Activated CD8-positive, alpha-beta memory T cell treated with anti-CD3 and anti-CD28 coated beads, Interleukin-2, amount 50 U/mL, for 1 hour (primary cell): ENCODE data around the gene TIAM2.

Experiments
- DNase-seq: peaks from one replicate; pipeline ENCODE4 v3.0.0-alpha.2; 2020; ENCODE audit errors: extremely low read depth

TIAM2 gene

DNA sequence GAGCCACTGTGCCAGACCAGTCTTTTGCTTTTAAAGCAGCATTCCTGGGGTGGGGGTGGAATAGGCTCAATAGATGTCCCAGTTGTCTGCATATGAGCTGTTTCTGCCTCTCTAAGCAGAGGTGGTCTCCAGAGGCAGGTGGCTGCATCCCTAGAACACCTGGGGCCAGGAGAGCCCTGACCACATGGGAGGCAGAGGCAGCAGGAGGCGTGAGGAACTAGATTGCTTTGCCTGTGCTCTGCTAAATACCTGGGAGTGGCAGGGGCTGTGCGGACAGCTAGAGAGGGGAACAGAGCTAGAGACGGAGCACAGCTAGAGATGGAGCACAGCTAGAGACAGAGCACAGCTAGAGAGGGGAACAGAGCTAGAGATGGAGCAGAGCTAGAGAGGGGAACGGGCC lies 239.6 kb downstream of the TIAM2 start:
- no peak for DNase-seq

GRCh38 chr6:155235087-155235486 lies 240.0 kb downstream of the TIAM2 start:
- DNase-seq: no peak

GRCh38 chr6:155237613-155238012 lies 242.5 kb downstream of the TIAM2 start:
- DNase-seq: no peak

- DNase-seq: no peak
These were observed 245.9 kb downstream of the TIAM2 start for GRCh38 chr6:155240905-155241600.

DNA sequence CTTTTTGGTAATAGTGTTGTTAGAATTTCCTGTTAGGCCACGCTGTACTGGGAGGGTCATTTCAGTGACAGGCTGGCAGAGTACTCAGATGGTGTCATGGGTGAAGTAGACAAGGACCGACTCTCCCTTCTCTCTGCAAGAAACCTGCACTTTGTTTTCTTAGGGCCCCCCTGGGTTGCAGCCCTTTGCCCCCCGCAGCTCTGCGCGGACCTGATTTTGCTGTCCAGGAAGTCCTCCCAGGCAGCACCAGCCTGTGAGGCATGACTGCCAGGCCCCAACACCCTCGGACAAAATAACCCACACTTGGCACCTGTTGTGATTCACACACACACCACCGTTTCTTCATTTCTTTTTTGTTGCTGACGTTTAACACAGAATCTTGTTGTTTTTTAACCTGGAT lies 246.9 kb downstream of the TIAM2 start:
- DNase-seq: no peak

DNA sequence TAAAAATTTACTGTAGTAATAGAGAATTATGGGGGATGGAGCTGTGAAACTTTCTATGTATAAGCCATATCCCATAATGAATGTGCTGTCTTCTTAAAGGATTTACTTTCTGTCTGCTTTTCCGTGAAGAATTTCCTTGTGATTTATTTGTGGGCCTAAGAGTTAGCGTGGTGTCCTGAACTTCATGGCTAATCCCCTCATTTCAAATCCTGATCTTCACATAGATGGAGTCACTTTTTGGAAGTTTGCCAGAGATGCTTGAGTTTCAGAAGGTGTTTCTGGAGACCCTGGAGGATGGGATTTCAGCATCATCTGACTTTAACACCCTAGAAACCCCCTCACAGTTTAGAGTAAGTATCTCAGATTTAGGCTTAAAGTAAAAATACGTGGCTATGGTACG lies 249.3 kb downstream of the TIAM2 start:
- no peak for DNase-seq

- DNase-seq: no peak
These were observed 250.1 kb downstream of the TIAM2 start for GRCh38 chr6:155245193-155245592.

- DNase-seq: no peak
These were observed 250.7 kb downstream of the TIAM2 start for GRCh38 chr6:155245831-155246230.

DNA sequence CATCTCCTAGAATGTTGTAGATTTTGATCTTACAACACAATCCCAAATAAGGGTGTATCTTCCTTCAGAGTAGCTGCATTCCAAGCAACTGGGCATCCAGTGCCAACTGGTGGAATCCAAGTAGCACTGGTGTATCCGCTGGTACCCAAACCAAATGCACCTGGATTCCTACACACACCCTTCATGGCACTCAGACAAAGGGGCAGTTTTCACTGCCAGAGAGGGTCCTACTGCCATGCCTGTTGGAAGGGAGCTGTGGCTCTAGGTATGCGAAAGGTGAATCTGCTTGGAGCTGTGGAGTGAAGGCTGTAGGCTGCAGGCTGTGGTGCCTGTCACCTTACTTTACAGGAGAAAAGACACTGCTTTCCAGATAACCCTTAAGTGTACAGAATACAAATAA lies 251.7 kb downstream of the TIAM2 start:
- DNase-seq: no peak

GRCh38 chr6:155247618-155248007 lies 252.5 kb downstream of the TIAM2 start:
- DNase-seq: no peak

DNA sequence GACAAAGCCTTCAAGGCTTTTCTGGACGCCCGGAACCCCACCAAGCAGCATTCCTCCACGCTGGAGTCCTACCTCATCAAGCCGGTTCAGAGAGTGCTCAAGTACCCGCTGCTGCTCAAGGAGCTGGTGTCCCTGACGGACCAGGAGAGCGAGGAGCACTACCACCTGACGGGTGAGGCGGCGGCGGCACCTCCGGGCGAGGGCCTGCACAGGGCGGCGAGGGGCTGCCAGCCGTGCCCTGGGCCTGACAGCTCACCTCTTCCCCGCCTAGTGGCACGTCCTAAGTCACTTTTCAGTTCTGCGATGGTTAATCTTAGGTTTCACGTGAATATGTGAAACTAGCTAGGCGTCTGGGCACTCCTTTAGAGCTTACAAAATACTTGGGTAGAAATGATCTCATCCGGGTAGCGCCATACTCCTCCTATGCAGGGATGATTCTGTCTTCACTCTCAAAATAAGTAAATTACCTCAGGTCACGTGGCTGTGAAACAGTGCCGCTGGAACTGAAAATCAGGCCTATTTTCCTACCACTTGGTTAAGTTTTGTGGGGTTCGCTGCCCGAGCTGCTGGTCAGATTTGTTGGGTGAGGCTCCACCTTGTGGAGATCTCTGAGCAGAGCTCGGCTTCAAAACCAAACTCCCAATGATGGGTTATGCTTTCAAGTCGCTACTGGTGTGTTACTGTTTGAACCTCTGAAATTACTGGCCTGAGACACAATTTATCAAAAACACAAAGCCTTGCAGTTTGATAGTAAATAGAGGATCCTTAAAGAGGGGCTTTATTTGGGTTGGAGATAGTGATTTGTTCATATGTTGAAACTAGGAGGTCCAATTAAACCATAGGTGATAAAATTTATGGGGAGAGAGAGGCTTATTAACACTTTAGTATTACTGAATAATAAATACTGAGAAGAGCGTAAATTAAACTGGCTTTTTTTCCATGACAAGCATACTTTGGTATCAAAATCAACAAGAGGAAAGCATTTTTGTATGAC lies 253.2 kb downstream of the TIAM2 start:
- no peak for DNase-seq

GRCh38 chr6:155250701-155251381 lies 255.7 kb downstream of the TIAM2 start:
- DNase-seq: no peak

- no peak for DNase-seq
These were observed 257.5 kb downstream of the TIAM2 start for GRCh38 chr6:155252581-155252980.

DNA sequence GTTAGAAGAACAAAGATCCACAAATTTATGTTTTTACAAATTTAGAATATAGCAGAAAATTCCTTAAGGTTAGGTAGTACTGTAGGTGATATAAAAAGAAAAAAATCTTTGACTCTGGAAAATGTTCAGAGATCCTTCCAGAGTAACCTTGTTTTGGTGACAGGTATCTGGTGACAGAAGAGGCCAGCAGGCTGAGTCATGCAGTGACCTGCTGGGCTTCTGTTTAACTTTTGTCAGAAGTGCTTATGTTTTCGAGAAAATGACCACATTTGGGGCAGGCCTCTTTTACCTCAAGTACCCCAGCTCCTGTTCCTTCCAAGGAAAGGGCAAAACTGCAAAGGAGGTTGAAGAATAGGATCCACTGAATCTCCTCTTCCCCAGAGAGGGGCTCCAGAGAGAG lies 258.2 kb downstream of the TIAM2 start:
- no peak for DNase-seq

GRCh38 chr6:155254139-155254538 lies 259.0 kb downstream of the TIAM2 start:
- DNase-seq: no peak

- DNase-seq: no peak
These were observed 261.1 kb downstream of the TIAM2 start for GRCh38 chr6:155256122-155256795.

DNA sequence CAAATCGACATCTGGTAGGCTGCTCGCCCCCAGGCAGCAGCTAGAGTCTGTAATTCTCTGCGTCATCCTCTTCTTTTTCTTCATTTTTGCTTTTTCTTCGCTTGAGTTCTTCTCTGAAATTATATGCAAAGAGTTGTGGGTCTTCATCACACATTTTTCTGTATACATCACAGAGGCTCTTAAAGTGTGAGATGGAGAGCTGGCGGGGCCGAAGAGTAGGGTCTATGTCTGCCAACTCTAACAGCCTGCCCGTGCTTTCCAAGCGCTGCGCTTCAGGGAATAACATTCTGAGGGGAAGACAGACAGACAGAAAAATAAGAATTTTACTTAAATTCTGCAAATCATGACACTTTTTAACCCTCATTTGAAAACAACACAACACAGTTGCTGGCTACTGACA lies 262.7 kb downstream of the TIAM2 start:
- DNase-seq: no peak

DNA sequence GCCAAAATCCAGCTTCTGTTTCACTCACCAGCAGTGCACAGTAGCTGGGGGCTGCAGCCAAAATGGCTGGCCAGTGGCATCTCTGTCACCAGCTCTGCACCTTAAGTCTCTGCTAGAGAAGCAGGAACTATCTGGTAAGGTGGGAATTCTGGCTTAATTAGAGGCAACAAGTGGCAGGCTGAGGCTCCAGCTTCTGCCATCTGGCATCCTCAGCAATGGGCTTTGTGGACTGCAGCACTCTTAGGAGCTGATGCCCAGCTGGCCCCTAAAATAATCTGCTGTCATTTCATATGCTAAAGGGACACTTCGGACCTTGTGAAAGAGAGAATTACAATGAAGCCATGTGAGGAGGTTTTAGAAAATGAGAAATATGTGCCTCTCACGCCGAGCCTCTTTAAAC lies 264.1 kb downstream of the TIAM2 start:
- DNase-seq: no peak

- no peak for DNase-seq
These were observed 264.8 kb downstream of the TIAM2 start for GRCh38 chr6:155259897-155260296.

DNA sequence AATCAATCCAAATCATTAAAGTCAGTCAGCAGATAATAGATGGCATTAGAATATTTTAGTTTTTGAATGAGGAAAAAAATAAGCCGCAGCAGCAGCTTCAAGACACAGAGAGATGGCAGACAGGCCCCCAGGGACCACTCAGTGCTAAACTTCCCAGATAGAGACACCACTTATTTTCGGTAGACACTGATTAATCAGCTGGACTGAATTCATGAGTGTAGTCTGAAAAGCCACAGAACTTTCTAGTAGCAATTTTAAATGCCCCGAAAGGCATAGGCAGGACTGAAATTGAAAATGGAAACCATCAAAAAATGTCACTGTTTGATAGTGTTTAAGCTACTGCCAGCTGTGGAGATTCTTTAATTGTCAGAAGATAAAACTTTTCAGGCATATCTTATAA lies 265.6 kb downstream of the TIAM2 start:
- DNase-seq: no peak

GRCh38 chr6:155261111-155261900 lies 266.2 kb downstream of the TIAM2 start:
- DNase-seq: no peak
